Measurements from ENCODE around the gene TGFA.

Gene TGFA

GRCh38 chr2:70553584-70554337 is at the start of gene TGFA:
TSS of gene TGFA (minus strand) at chr2:70553826. CDS start at chr2:70553767, 59 bp downstream.
- peak; percentile 41 for DNase-seq

GRCh38 chr2:70603066-70603465 is 49.4 kb upstream of the TGFA start:
- no peak for DNase-seq

- no peak for DNase-seq
Observed at GRCh38 chr2:70598197-70598596, 44.6 kb upstream of the TGFA start.

- DNase-seq: no peak
Observed at GRCh38 chr2:70596739-70597138, 43.1 kb upstream of the TGFA start.

- DNase-seq: no peak
Observed at GRCh38 chr2:70596293-70596692, 42.7 kb upstream of the TGFA start.

GRCh38 chr2:70583091-70583490 is 29.5 kb upstream of the TGFA start:
- DNase-seq: no peak

- DNase-seq: no peak
Observed at GRCh38 chr2:70580352-70580751, 26.7 kb upstream of the TGFA start.

GRCh38 chr2:70574618-70575017 is 21.0 kb upstream of the TGFA start:
- no peak for DNase-seq

GRCh38 chr2:70574109-70574508 is 20.5 kb upstream of the TGFA start:
- no peak for DNase-seq

- DNase-seq: no peak
Observed at GRCh38 chr2:70570041-70570661, 16.5 kb upstream of the TGFA start.

- no peak for DNase-seq
Observed at GRCh38 chr2:70569559-70569958, 15.9 kb upstream of the TGFA start.

GRCh38 chr2:70566906-70567305 is 13.3 kb upstream of the TGFA start:
- no peak for DNase-seq

- no peak for DNase-seq
Observed at GRCh38 chr2:70566464-70566863, 12.8 kb upstream of the TGFA start.

GRCh38 chr2:70565039-70565731 is 11.6 kb upstream of the TGFA start:
- no peak for DNase-seq

GRCh38 chr2:70561893-70562292 is 8.3 kb upstream of the TGFA start:
- no peak for DNase-seq

GRCh38 chr2:70560442-70560841 is 6.8 kb upstream of the TGFA start:
- no peak for DNase-seq

GRCh38 chr2:70560040-70560439 is 6.4 kb upstream of the TGFA start:
- DNase-seq: no peak

- no peak for DNase-seq
Observed at GRCh38 chr2:70558195-70558808, 4.7 kb upstream of the TGFA start.

- DNase-seq: no peak
Observed at GRCh38 chr2:70557171-70557838, 3.7 kb upstream of the TGFA start.

GRCh38 chr2:70556608-70557007 is 3.0 kb upstream of the TGFA start:
- no peak for DNase-seq

GRCh38 chr2:70554338-70554892 is 789 bp upstream of the TGFA start:
- no peak for DNase-seq

- DNase-seq: no peak
Observed at GRCh38 chr2:70553334-70553583, 367 bp downstream of the TGFA start.
